ENCODE measurements around the gene SELE.

SELE gene

DNA sequence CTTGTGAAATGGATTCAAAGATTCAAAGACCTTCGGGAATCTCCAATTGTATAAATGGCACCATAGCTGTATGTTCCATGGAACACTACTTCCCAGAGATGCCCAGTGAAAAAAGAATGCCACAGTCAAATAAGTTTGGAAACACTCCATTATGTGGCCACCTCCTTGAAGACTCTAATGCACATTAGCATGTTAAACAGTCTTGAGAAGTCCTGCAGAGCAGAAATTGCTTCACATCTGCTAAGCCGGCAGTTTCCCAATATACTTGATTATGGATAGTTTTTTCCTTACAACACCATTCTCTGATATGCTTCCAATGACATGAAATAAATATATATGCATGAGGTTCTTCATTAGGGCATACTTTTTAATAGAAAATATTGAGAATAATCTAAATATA lies 12.7 kb upstream of the SELE start:
- ChIA-PET POLR2A (no interaction called here), CTCF (interaction anchor here (1.2 kb wide), 1 partner anchor 63 kb away, joined by 3 read pairs; no protein-coding TSS in a partner anchor)
- TF ChIP-seq, protein P1, sequence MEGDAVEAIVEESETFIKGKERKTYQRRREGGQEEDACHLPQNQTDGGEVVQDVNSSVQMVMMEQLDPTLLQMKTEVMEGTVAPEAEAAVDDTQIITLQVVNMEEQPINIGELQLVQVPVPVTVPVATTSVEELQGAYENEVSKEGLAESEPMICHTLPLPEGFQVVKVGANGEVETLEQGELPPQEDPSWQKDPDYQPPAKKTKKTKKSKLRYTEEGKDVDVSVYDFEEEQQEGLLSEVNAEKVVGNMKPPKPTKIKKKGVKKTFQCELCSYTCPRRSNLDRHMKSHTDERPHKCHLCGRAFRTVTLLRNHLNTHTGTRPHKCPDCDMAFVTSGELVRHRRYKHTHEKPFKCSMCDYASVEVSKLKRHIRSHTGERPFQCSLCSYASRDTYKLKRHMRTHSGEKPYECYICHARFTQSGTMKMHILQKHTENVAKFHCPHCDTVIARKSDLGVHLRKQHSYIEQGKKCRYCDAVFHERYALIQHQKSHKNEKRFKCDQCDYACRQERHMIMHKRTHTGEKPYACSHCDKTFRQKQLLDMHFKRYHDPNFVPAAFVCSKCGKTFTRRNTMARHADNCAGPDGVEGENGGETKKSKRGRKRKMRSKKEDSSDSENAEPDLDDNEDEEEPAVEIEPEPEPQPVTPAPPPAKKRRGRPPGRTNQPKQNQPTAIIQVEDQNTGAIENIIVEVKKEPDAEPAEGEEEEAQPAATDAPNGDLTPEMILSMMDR (IDR thresholded peaks at IDR 0.05; ENCODE audit: control extremely low read depth, extremely low read depth, low read depth, missing control alignments) = no peak
- DNase-seq (ENCODE audit: extremely low spot score) = no peak

DNA sequence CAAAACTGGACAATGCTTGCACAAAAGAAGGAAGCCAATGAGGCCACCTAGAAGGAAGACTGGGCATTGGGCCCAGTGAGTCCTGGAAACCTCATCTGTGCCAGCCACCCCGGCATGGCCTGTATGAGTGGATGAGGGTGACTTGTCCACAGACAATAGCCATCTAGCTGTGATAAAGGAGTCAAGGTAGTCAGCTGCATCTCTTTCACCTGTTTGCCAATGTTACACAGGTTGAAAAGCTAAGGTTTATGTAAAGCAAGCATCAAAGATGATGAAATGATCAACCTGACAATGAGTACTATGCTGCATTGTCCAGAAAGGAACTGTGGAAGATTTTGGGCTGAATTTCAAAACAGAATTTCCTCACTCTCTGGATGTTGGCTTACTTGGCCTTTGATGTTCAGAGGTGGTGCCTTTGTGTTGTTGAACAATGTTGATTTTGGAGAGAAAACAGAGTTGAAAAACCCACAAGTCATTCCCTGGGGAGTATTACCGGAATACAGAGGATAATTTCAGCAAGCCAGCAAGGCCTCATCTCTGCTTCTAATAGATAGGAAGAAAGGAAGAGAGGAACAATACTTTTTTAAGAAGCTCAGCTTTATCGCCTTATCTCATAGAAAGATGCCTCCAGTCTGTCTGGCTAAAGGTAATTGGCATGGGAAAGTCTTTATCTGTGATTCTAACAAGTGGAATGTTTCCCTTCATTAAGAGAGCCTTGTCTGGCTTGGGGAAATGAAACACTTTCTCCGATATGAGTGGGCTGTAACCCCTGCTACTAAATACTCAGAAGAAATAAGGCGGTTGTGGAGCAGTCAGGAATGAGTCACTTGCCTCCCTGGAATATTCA lies 11.4 kb upstream of the SELE start:
- CTCF ChIA-PET = interaction anchor here (1.2 kb wide), 1 partner anchor 64 kb away, joined by 3 read pairs; no protein-coding TSS in a partner anchor
- TF ChIP-seq, protein P1 (IDR thresholded peaks at IDR 0.05; ENCODE audit: control extremely low read depth, extremely low read depth, low read depth, missing control alignments) = no peak
- no peak for DNase-seq (ENCODE audit: extremely low spot score)

DNA sequence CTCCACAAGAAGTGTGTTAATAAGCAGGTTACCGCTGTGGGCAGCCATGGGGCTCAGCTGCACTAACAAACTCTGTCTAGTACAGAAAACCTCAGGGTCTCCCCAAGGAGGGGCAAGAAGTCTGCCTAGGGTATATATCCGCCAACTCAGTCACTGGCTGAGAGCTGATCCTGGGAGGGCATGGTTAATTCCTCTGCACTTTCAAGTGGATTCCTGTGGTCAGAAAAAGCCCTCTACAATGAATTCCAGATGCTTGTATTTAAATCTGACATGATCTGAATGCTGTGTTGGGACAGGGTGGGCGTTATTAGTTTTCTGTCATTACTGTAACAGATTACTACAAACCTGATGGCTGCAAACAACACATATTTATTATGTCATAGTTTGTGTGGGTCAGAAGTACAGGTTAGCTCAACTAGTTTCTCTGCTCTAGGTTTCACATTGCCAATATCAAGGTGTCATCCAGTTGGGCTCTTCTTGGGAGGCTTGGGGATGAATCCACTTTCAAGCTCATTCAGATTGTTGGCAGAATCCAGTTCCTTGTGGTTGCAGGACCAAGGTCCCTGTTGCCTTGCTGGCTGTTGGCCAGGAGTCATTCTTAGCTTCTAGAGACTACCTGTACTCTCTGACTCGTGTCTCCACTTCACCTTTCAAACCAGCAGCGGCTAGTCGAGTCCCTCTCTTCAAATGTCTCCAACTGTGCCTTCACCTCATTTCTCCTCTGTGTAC lies 8.0 kb upstream of the SELE start:
- TF ChIP-seq, protein P1 (IDR thresholded peaks at IDR 0.05; ENCODE audit: control extremely low read depth, extremely low read depth, low read depth, missing control alignments) = no peak
- ChIA-PET POLR2A (no interaction called here), CTCF (interaction anchor here (1.0 kb wide), 1 partner anchor 9 kb away, joined by 3 read pairs; no protein-coding TSS in a partner anchor)
- no peak for DNase-seq (ENCODE audit: extremely low spot score)

More for the DNA sequence above, 11.4 kb upstream of the SELE start:
- POLR2A ChIA-PET = no interaction called here

DNA sequence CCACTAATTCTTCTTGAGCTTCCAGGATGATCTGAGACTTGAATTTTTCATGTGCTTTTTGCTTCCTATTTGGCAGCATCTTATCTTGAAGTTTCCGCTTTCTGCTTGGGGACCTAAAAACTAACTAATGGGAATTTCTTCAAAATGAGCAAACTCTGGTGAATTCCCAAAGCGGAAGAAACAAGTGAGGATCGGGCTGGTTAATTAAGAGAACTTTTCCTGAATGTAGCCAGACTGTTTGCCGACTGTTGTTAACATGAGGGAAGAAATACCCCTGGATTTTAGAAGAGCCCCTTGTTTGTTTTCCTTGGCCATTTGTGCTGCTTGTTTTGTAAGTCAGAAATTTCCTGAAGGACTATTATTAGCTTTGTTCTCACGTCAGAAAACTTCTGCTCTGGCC lies 6.1 kb upstream of the SELE start:
- ChIA-PET POLR2A (no interaction called here), CTCF (interaction anchor here (0.7 to 1.9 kb wide), 2 partner anchors 23 to 25 kb away, joined by 3 read pairs; no protein-coding TSS in a partner anchor)
- no peak for DNase-seq (ENCODE audit: extremely low spot score)
- TF ChIP-seq, protein P1 (IDR thresholded peaks at IDR 0.05; ENCODE audit: control extremely low read depth, extremely low read depth, low read depth, missing control alignments) = no peak

DNA sequence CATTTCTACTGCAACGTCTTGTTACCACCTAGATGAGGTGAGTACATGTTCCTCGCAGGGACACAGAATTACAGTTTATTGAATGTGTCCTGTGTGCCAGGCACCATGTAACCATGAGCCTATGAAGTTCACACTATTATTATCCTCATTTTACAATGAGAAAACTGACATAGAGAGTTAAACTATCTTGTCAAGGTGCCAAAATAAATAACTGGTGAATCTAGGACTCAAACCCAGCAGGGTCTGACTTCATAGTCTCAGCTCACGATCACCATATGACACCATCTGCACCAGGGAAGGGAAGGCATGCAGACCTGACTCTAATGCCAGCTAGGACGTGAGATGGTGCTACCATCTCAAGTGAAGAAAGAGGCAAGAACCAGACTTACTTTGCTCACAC lies 2.4 kb downstream of the SELE start:
- DNase-seq (ENCODE audit: extremely low spot score) = no peak
- ChIA-PET CTCF (interaction anchor here (1.3 to 2.1 kb wide), 2 partner anchors 17 to 130 kb away, joined by 3 to 6 read pairs; no protein-coding TSS in a partner anchor), POLR2A (no interaction called here)
- TF ChIP-seq, protein P1 (IDR thresholded peaks at IDR 0.05; ENCODE audit: control extremely low read depth, extremely low read depth, low read depth, missing control alignments) = no peak

DNA sequence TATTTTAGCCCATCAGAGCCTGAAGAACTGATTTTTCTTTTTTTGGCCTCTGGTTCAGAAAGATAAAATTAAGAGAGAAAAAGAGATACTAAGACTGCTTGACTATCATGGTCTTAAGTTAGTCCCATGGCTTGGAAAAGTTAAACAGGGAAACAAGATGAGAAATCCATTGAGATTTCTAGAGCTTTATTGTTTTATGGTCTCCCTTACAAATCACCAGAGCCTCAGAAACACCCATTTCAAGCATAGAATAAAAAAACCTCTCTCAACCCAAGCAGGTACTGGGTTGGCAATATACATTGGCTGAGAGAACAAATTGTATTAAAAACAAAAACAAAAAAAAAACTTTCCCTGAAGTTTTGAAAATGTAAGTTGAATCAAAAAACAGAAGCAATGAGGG lies 3.9 kb downstream of the SELE start:
- TF ChIP-seq, protein P1 (IDR thresholded peaks at IDR 0.05; ENCODE audit: control extremely low read depth, extremely low read depth, low read depth, missing control alignments) = no peak
- POLR2A ChIA-PET = no interaction called here
- CTCF ChIA-PET = interaction anchor here (1.0 to 1.8 kb wide), 2 partner anchors 18 to 128 kb away, joined by 3 to 4 read pairs; no protein-coding TSS in a partner anchor
- no peak for DNase-seq (ENCODE audit: extremely low spot score)

Data from GM10248 (cell line).